Activated CD8-positive, alpha-beta memory T cell treated with anti-CD3 and anti-CD28 coated beads for 1 hour (primary cell): Measurements from ENCODE around the gene RNF169.
A peak's percentile ranks its signal among the peaks of the same experiment; 100 is the strongest.

ENCODE experiments used
- DNase-seq, 2 donors: peaks; one replicate each; pipeline ENCODE4 v3.0.0-alpha.2; 2020; ENCODE audit warnings: low read depth in 1 of 2; ENCODE audit errors: extremely low read depth in 1 of 2

Gene RNF169, protein sequence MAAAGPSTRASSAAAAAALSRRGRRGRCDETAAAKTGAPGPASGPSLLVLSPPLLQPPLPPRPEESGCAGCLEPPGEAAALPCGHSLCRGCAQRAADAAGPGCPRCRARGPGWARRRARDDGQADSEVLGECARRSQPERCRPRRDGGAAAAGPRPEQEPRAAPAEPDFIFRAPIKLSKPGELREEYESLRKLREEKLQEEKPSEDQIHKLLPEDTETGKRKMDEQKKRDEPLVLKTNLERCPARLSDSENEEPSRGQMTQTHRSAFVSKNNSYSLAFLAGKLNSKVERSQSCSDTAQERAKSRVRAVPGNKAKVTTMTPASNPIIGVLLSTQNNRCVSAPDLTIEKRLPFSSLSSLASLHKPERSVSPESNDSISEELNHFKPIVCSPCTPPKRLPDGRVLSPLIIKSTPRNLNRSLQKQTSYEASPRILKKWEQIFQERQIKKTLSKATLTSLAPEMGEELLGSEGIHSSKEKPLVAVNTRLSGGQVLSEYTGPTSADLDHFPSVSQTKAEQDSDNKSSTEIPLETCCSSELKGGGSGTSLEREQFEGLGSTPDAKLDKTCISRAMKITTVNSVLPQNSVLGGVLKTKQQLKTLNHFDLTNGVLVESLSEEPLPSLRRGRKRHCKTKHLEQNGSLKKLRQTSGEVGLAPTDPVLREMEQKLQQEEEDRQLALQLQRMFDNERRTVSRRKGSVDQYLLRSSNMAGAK

DNA sequence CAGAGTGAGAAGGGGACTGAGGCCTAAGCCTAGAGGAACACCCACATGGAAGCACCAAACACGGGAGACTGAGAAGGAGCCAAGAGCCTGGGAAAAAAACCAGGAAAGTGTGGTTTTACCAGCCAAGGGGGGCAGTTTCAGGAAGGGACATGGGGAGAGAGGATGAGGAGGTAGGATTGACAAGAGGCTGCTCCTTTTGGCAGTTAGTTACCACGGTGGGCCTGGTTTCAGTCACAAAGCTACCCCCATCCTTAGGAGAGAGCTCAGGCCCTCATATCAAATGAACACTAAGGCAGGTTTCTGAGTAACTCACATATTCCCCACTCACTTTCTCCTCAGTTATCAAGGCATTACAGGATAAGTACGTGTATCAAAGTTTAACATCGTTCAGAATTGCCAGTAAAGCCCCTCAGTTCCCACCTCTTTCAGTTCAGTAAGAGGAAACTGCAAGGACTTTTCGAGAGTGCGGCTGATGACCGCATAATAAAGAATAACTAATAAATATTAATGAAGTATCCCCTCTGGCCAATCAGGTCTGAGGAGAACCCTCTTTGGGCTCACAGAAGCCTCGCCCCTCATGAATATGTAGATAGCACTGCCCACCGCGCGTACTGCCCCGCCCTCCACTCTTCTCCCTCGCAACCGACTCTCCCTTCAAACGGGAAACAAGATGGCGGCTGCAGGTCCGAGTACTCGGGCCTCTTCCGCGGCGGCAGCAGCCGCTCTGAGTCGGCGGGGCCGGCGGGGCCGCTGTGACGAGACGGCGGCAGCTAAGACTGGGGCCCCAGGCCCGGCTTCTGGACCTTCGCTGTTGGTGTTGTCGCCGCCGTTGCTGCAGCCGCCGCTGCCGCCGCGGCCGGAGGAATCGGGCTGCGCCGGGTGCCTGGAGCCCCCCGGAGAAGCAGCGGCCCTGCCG lies at the start of gene RNF169:
Gene RNF169 (plus strand): TSS at position 639 of the 916 bp plus-strand sequence. CDS start 32 bp downstream, at position 671.
- DNase-seq, result peak; percentile 73 to 74

DNA sequence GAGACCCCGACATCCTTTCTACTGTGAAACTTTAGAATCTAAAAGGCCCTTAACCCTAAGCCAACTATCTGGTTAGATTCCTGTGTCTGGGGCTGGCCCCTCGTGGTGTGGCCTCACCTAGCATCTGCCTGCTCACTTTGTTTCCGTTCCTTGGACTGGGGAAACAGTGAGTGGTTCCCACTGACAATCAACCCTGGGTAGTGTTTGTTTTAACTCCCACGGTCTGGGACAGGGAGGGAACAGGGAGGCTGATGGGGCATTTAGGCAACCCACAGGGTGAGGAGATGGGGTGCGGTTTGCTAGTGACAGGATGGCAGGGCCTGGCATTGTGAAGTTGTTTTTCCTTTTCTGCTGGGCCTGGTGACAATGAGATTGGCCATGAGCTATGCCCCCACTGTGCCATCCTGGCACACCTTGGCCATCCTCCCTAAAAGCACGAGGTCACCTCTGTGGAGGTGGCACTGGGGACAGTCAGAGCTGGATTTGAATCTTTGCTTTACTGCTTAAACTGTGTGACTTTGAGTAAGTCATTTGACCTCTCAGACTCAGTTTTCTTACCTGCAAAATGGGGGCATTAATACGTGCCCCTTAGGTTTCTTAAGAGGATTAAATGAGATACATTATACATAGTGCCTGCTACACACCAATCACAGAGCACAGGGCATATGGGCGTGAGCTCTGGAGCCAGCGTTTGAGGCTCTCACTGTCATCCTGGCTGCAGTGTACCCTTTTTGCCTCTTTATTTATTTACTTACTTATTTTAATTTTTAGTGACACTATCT lies 48.8 kb upstream of the RNF169 start:
- DNase-seq, result no peak

DNA sequence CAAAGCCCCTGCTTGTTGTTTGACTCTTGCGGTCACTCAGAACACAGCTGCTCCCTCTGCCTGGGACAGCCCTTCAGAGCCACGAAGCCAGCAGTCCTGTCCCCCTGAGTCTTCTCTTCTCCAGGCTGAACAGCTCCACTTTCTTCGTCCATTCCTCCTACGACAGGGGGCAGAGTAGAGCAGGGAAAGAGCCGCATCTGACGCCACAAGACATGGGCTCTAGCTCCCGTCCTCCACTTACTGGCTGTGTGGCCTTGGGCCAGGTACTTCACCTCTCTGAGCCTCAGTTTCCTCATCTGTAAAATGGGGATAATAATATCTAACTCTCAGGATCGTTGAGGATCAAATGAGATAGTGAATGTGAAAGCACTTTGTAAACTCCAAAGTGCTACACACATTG lies 47.3 kb upstream of the RNF169 start:
- no peak for DNase-seq

DNA sequence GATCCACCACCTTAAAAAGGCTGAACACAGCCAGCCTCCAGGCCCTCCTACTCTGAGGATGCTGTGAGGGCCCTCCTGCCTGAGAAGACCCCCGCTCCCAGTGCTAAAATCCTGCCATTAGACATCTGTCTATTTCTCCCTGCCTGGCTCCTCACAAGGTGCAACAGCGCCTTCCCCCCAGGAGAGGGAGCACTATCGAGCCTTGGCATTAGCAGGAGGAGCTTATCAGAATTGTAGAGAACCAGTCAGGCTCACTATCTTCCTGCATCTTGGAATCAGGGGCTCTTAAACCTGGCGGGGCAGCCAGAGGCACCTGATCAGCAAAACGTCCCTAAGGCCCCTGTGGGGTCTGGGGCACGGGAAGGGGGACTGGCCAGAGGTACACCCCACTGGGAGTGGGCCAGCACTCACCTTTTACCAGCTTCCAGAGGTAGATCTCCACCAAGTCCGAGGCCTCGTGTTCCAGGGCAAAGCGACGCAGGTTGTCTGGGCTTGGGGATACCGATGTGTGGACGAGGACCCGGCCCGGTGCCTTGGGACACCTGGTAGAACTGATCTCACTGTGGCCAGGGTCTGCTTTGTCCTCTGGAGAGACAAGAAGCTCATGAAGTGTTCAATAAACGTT lies 46.2 kb upstream of the RNF169 start:
- DNase-seq, result peak; percentile 13 to 30

DNA sequence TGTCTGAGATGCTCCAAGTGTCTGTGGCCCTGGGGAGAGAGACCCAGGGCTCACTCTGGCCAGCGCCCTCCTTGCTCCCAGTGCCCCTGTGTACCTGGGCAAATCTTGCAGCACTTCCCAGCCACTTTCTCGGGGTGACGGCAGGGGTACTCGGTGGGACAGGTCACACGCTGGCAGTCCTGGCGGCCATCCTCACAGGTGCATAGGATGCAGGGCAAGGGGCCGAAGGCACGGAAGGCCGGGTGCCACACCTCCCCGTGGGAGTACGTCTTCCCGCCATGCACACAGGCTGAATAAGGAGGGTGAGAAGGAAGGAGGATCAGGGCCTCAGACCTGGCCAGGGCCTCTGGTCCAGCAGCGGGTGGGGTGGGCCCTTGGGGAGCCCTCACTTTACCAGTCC lies 45.4 kb upstream of the RNF169 start:
- DNase-seq, result no peak

DNA sequence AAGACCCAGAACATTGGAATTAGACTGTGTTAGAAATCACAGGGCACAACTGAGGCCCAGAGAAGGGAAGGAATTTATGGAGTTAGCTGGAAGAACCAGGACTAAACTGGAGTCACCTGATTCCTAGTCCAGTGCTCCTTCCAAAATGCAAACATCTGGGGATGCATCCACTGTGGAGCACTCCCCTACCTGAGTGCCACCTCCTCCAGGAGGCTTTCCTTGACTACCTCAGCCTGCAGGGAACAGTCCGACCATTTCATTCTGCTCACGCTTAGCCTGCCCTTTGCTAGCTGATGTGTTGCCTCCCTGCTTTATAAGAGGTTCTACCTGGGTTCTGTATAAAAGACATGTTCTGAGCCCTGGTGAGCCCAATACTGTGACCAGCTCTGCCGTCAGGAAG lies 41.5 kb upstream of the RNF169 start:
- no peak for DNase-seq

DNA sequence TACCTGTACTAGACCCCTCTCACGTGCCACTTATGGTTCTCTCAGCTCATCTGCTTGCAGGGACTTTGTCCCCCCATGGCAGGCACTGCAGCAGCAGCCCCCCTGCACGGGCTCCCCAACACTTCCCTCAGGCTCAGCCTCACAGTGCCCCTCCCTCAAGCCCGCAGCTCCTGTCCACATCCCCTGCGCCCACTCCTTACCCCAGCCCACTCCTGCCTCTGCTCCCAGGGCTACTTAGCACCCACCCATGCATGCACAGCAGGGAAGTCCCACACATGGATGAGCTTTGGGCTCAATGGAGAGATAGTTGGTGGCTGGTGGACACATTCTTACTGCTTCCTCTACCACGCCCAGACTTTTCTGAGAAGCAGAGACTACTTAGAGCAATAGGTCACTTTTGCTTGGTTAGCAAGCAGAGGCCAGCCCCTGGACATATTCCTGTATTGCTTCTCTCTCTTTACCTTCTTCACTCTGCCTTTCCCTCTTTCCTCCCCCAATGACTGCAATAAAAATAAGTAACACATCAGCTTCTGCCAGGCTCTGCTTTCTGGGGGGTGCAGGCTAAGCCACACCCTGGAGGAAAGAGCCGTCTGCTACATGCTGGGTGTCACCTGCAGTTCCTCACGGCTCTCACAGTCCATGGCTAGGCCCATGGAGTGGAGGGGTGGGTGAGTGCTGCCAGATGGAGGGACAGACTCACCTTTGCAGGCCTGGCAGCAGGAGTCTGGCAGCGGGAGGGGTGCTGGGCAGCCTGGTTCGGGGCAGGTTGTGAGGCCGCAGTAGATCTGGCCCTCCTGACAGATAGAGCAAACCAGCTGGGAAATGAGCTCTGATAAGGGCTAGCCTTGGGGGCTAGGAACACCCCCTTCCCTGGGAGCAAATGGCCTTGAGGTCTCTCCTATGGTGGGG lies 40.8 kb upstream of the RNF169 start:
- no peak for DNase-seq

DNA sequence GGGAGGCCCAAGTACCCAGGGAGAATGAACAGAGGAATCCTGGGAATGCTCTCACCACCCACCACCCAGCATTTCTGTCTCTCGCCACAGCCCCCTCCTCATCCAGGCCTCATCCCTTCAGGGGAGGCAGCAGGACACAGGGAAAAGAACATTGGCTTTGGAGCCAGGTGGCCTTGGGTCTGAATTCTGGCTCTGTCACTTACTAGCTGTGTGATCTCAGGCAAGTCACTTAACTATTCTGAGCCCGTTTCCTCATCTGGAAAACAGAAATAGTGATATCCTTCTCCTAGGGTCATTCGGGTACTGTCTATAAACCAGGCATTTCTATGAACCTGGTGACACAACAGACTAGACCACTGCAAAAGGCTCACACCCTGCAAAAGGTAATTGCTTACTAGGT lies 39.5 kb upstream of the RNF169 start:
- no peak for DNase-seq

DNA sequence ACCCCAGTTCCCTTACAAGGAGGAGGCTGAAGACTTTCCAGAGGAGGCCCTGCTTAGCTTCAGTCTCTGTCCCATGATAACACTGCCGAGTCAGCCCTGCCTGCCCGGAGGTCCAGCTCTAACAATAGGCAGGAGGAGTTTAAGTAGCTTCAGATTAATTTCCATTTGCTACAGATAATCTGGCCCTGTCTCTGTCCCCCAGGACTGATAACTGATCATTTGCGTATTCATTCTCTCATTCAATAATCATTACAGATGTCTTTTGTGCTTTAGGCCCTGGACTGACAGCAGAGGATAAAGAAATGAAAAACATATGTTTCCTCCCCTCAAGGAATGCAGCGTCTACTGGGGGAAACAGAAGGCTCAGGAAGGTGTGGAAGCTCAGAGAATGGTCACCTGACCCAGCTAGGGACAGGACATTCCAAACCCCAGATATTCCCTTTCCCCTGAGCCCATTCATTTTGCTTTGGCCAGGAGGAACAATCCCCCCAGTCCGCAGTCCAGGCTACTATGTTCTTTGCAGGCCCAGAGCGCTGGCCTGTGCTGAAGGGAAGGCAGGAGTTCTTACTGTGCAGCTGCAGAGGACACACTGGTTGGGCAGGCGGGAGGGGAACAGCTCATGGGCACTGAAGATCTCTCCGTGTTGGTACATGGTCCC lies 38.2 kb upstream of the RNF169 start:
- no peak for DNase-seq

DNA sequence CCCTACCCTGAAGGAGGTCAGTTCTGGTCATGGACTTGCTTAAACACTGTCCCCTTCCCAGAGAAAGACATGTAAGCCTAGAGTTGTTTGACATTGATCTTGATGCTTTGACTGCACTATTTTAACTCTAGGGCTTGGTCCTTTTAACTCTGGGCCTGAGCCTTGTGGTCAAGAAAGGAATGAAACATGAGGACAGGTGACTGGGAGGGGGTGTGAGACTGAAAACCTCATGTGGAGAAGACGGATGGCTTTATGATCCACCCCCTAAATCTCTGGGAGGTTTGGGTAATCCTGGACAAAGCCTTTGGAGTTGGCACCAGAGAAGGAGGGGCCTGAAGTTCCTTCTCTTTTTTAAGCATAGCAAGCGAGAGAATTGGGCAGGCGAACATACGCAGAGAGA lies 35.0 kb upstream of the RNF169 start:
- no peak for DNase-seq

DNA sequence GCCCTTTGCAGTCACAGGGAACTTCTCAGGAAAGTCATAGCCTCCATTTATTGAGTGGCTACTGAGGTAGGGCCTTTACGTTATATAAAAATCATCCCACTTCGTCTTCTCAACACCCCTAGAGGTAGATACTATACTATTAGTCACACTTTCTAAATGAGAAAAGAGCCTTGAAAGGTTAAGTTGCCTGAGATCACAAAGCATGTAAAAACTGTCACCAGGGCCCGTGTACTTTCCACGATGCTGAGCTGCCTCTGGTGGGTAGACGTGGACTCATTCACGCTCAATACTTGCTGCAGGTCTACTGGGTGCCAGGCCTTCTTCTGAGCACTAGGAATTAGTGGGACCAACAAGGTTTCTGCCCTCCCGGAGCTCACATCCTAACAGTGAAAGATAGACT lies 33.7 kb upstream of the RNF169 start:
- no peak for DNase-seq

DNA sequence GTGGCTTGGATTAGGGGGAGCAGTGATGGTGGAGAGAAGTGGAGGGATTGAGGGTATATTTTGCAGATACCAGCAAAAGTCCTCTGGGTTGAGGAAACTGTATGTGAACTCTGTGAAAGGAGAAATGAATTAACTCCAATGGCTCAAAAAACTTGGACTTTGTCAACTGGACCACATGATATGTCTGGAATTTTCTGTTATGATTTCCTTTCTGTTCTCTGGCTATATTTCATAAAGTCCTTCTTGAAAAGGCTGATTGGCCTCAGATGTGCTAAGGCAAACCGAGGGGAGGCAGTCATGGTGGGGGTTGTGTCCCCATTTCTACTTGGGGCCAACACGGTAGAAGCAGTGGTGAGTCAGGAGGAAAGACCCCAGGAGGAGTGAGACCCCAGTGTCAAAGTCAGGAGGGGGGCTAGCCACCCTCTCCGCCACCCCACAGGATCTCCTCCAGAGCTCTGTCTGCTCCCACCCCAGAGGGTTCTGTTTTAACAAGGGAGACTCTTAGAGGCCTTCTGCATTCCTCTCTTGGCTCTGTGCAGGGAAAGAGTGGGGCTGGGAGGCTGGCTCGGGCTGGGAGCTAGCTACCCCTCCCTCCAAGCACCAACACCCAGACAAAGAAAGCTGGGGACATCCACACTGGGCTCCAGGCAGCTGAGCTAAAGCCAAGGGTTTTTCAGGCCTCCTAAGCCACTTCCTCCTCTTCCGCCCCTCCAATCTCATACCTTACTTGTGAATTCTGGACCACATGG lies 31.3 kb upstream of the RNF169 start:
- no peak for DNase-seq

DNA sequence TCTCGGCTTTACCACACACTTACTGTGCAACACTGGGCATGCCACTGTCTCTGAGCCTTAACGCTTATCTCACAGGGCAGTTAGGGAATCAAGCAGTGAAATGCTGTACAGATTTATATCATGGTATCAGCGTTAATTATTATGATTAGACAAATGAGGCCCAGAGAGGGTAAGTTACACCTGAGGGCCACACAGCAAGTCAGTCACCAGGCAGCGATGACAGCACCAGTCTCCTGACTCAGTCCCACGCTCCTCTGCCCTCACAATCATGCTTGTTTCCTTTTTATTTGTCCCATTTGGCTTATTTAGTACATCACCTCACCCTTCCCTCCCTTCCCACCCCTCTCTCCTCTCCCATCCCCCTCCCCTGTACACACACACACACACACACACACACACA lies 29.6 kb upstream of the RNF169 start:
- no peak for DNase-seq

DNA sequence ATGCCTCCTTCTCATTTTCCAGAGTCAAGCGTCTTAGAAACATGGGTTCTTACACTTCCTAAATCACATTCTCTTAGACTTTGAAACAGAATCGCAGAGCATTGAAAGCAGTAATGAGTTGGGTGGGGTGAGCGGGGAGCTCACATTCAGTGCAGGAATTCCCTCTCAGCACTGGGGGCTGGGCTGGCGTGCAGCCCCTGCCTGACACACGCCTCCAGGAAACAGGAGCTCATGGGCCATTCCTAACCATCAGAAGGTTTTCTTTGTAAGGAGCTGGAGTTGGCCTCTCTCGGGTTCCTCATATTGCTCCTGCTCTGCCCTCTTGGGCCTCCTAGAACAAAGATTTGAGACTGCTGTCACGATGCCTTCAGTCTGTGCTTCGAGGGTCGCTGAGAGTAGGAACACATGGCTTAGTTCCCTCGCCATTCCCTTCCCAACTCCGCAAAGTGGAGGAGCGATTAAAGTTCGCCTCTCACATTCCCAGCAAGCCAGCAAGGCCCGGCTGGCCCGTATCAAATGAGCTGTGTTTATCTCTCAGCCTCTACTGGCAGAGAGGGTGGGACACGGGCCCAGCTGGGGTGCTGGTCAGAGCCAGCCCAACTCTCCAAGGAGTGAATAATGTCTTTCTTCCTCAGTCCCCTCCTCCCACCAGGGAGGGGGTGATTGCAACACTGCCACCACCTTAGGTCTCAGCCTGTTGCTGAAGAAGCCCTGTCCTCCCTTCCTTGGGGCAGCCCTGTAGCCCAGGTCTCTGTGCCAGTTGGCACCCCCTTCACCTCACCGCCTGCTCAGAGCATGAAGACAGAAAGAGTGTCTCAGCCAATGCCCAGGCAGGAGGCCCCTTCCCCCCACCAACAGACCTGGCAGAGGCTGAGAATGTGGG lies 27.8 kb upstream of the RNF169 start:
- no peak for DNase-seq

DNA sequence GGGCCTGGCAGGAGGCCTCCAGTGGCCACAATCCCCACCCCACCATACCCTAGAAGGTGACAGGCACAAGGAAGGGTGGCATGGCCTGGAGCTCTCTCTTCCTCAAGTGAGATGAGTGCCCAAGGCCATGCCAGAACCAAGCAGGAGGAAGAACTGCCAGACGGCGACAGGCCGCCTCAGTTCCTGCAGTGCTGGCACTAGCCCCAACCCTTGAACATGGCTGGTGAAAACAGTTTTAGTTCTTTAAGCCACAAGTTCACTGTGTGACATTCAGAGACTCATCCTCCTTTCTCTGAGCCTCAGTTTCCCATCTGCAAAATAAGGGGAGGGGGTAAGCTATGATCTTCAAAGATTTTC lies 27.2 kb upstream of the RNF169 start:
- no peak for DNase-seq

DNA sequence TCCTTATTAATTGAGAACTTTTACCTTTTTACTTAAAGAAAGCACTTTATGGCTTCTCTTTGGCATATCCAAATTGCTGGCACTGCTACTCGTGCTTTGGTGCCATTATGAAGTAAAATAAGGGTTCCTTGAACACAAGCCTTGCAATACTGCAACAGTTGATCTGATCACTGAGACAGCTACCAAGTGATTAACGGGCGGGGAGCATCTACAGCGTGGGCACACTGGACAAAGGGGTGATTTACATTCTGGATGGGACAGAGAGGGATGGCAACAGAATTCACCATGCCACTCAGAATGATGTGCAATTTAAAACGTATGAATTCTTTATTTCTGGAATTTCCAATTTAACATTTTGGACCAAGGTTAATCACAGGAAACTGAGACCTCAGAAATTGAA lies 25.1 kb upstream of the RNF169 start:
- DNase-seq, result no peak

DNA sequence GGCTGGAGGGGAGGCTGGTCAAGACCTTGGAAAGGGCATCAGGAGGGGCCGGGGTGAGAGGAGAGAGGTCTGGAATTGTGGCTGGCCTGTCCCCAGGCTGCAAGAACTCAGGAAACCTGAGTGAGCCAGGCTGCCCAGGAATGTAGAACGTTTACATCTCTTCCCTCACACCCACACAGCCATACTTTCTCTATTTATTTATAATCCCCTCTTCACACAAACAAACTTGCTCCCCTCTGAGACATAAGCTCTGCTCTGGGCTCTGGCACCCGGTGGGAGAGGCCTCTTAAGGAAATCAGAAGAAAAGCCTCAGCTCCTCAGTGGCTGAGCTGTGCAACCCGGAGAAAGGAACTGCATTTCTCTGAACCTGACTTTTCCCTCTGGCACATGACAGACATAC lies 22.9 kb upstream of the RNF169 start:
- no peak for DNase-seq
